ENCODE results near the gene STRN3.

STRN3 gene

DNA sequence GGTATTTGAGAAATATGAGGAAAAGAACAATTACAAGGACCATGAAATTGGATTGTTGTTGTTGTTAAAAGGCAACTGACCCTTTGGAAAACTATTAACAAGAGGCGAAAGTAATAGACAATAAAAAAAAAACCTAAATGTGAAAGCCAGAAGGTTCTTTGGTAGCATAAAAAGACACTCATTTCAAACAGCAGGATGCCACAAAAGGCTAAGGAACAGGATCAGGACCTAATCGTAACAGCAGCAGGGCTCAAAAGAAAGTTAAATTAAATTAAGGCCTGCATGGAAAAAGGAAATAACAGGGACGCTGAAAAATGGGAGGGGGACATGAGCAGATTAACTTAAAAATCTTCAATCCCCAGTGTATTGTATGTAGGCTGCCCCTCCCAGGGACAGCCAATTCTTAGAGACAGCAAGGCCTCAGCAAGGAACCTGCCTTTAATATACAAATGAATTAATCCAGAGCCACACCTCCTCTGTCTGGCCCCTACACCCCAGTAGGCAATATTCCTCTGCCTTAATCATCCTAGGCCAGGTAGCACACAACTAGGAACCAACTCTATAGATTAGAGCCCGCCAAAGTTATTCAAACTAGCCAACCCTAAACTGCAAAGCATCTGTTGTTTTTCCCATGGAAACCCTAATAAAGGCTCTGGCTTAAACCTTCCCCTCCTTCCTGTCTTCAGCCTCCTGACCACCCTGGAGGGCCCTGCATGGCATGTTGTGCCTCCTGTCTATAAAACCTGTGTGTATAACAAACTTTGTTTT is 29.1 kb downstream of the STRN3 start:
- TF ChIP-seq GATA3 (IDR thresholded peaks at IDR 0.05; ENCODE audit: low read depth, low read length) = no peak
- TF ChIP-seq GATA2 (IDR thresholded peaks at IDR 0.05; ENCODE audit: low read depth, low read length) = no peak

GRCh38 chr14:30995689-30996088 is 30.5 kb downstream of the STRN3 start:
- no peak for TF ChIP-seq GATA3 (IDR thresholded peaks at IDR 0.05; ENCODE audit: low read depth, low read length)
- TF ChIP-seq GATA2 (IDR thresholded peaks at IDR 0.05; ENCODE audit: low read depth, low read length) = no peak

GRCh38 chr14:30994681-30995620 is 31.2 kb downstream of the STRN3 start:
- TF ChIP-seq GATA3 (IDR thresholded peaks at IDR 0.05; ENCODE audit: low read depth, low read length) = no peak
- TF ChIP-seq GATA2 (IDR thresholded peaks at IDR 0.05; ENCODE audit: low read depth, low read length) = no peak

- TF ChIP-seq GATA2 (IDR thresholded peaks at IDR 0.05; ENCODE audit: low read depth, low read length) = no peak
- TF ChIP-seq GATA3 (IDR thresholded peaks at IDR 0.05; ENCODE audit: low read depth, low read length) = no peak
Measured at GRCh38 chr14:30993071-30993470, 33.1 kb downstream of the STRN3 start.

GRCh38 chr14:30991408-30991807 is 34.8 kb downstream of the STRN3 start:
- TF ChIP-seq GATA3 (IDR thresholded peaks at IDR 0.05; ENCODE audit: low read depth, low read length) (no peak), GATA2 (IDR thresholded peaks at IDR 0.05; ENCODE audit: low read depth, low read length) (no peak)

DNA sequence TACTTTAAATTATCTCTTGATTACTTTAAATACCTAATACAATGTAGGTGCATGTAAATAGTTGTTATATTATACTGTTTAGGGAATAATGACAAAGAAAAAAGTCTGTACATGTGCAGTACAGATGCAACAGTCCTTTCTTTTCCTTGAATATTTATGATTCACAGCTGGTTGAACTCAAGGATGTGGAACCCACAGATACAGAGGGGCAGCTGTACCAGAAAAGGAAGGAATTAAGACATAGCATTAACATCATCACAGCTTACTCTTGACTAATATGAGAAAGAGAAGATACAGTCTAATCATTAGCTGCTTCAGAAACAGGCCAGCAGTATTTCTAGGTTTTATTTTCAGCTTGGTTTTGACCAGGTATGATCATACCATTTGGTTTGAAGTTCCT is 35.4 kb downstream of the STRN3 start:
- TF ChIP-seq GATA2 (IDR thresholded peaks at IDR 0.05; ENCODE audit: low read depth, low read length) (no peak), GATA3 (IDR thresholded peaks at IDR 0.05; ENCODE audit: low read depth, low read length) (no peak)

GRCh38 chr14:30988509-30988908 is 37.7 kb downstream of the STRN3 start:
- TF ChIP-seq GATA3 (IDR thresholded peaks at IDR 0.05; ENCODE audit: low read depth, low read length) = no peak
- no peak for TF ChIP-seq GATA2 (IDR thresholded peaks at IDR 0.05; ENCODE audit: low read depth, low read length)

DNA sequence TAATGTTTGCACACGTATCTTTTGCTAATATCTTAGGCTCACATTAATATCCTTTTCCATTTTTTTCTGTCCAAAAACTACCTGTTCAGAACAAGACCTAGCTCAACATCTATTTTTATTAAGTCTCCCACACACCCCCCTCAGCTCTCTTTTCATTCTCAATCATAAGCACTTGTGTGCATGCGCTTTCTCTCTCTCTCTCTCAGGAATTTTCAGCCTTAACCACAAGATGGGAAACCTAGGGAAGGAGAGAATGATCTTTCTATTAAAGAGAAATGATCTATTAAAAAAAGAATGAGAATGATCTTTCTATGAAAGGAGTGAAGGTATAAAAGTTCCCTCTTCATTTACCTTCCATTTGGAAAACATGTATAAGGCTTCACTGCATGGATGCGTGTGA is 40.4 kb downstream of the STRN3 start:
- no peak for TF ChIP-seq GATA2 (IDR thresholded peaks at IDR 0.05; ENCODE audit: low read depth, low read length)
- no peak for TF ChIP-seq GATA3 (IDR thresholded peaks at IDR 0.05; ENCODE audit: low read depth, low read length)

DNA sequence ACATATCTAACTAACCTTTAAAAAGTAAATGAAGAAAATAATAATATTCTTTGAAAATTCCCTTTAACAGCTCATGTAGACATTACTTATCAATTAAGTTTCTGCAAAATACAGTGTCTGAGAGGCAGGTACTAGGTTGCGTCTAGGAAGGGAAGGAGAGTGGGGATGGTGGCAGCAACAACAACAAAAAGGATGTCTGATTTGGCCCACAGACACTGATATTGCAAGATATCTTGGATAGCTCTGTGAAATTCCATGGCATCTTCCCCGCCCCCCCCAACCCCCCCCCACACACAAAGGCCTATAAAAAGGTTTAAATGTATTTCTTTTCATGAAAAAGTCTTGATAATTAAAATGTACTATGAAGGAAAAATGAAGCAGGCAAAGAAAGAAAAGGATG is 42.3 kb downstream of the STRN3 start:
- TF ChIP-seq GATA3 (IDR thresholded peaks at IDR 0.05; ENCODE audit: low read depth, low read length) = no peak

GRCh38 chr14:30982533-30982932 is 43.6 kb downstream of the STRN3 start:
- no peak for TF ChIP-seq GATA3 (IDR thresholded peaks at IDR 0.05; ENCODE audit: low read depth, low read length)
- no peak for TF ChIP-seq GATA2 (IDR thresholded peaks at IDR 0.05; ENCODE audit: low read depth, low read length)

GRCh38 chr14:30980980-30981379 is 45.2 kb downstream of the STRN3 start:
- TF ChIP-seq GATA3 (IDR thresholded peaks at IDR 0.05; ENCODE audit: low read depth, low read length) = no peak
- TF ChIP-seq GATA2 (IDR thresholded peaks at IDR 0.05; ENCODE audit: low read depth, low read length) = no peak

DNA sequence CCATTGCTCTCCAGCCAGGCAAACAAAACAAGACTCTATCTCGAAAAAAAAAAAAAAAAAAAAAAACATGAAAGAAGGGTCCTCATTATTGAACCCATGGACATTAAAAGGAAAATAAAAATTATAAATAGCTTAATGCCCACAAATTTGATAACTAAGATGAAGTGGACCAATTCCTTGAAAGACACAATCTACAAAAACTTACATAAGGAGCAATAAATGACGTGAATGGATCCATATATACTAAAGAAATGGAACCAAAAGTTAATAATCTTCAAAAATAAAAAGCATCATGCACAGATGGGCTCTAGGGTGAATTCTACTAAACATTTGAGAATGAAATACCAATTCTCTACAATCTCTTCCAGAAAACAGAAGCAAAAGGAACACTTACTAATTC is 48.4 kb downstream of the STRN3 start:
- TF ChIP-seq GATA3 (IDR thresholded peaks at IDR 0.05; ENCODE audit: low read depth, low read length) (no peak), GATA2 (IDR thresholded peaks at IDR 0.05; ENCODE audit: low read depth, low read length) (no peak)

DNA sequence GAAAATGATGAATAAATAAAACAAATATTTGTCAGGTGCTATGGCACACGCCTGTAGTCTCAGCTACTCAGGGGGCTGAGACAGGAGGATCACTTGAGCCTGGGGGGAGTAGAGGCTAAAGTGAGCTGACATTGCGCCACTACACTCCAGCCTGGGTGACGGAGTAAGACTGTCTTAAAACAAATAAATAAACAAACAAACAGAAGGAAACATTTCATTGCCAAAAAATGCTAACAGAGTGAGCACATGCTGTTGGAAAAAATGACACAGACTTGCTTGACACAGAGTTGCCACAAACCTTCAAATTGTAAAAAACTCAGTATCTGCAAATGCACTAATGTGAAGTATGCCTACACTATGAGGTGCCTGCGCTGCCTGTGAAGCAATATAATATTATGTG is 51.6 kb downstream of the STRN3 start:
- TF ChIP-seq GATA3 (IDR thresholded peaks at IDR 0.05; ENCODE audit: low read depth, low read length) (no peak), GATA2 (IDR thresholded peaks at IDR 0.05; ENCODE audit: low read depth, low read length) (no peak)

DNA sequence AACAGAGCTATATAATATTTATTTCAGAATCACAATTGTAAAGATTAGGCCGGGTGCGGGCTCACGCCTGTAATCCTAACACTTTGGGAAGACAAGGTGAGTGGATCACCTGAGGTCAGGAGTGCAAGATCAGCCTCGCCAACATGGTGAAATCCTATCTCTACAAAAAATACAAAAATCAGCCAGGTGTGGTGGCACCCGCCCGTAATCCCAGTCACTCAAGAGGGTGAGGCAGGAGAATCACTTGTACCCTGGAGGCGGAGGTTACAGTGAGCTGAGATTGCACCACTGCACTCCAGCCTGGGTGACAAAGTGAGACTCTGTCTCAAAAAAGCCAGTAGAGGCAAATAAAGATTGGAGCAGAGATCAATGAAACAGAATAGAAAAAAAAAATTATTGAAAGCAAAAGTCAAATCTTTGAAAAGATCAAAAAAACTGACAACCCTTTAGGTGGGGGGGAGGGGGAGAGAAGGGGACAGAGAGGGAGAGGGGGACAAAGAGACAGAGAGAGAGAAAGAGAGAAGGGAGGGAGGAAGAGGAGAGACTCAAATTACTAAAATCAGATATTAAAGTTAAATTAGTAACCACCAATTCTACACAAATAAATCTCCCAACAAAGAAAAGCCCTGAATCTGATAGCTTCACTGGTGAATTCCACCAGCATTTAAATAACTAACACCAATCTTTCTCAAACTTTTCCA is 53.1 kb downstream of the STRN3 start:
- TF ChIP-seq GATA2 (IDR thresholded peaks at IDR 0.05; ENCODE audit: low read depth, low read length) (no peak), GATA3 (IDR thresholded peaks at IDR 0.05; ENCODE audit: low read depth, low read length) (no peak)
